K562 (cell line): ENCODE measurements around the gene MAML3. TPM values are rescaled to one million over a fixed set of nuclear protein-coding genes. Genes with fewer than 3 reads are reported as not detected.

ENCODE experiments used
- RNF2 ChIP-seq: sonication (generic); IDR thresholded peaks from 2 replicates; pipeline ENCODE4 v1.6.1; 2016
- ZNF717 ChIP-seq: fragments of 250-450 bp; sonication (Bioruptor Pico); IDR thresholded peaks from 2 replicates; pipeline ENCODE4 v1.5.0; 2021
- polyA plus RNA-seq, 8 experiments: library from polyadenylated mRNA; depleted of rRNA in 4 of 8; stranded (reverse) in 5 of 8; unstranded in 3 of 8; fragments of >200 nt; fragmentation: Nextera tagmentation in 2 of 8; fragmentation: Illumina TruSeq in 1 of 8; extraction: Ambion mirVana in 2 of 8; extraction: Trizol in 1 of 8; gene quantifications; 2 replicates each; pipeline versions ENCODE4 v1.2.1 to v1.2.3, GENCODE V29; 2011 to 2014; ENCODE audit warnings: inconsistent platforms in 1 of 8, missing spikeins in 1 of 8
- total RNA-seq, 7 experiments: library from RNA; depleted of rRNA in 6 of 7; stranded (reverse); fragments of >200 nt in 6 of 7; fragmentation: Illumina TruSeq in 2 of 7; extraction: Trizol in 2 of 7; gene quantifications; 2 replicates each; pipeline versions ENCODE4 v1.2.1 to v1.2.3, GENCODE V29; 2011 to 2021; ENCODE audit warnings: low replicate concordance in 1 of 7
- TF ChIP-seq, protein P1 (sequence below): fragments of 200-800 bp; sonication (Bioruptor generic); IDR thresholded peaks from 2 replicates; pipeline ENCODE4 v1.6.1; 2017; ENCODE audit warnings: missing genetic modification characterization, missing compliant biosample characterization
- TF ChIP-seq, protein P2 (sequence below): fragments of 250-450 bp; sonication (Bioruptor Pico); IDR thresholded peaks from 2 replicates; pipeline ENCODE4 v1.8.0; 2021; ENCODE audit warnings: moderate library complexity, mild to moderate bottlenecking, inconsistent platforms
- TF ChIP-seq, protein P3 (sequence below): IDR thresholded peaks from 3 replicates; pipeline ENCODE4 v1.6.1; 2011; ENCODE audit warnings: borderline replicate concordance, mild to moderate bottlenecking, moderate library complexity; ENCODE audit not compliant: insufficient read length; ENCODE audit errors: extremely low read depth

MAML3 gene
- total and polyA plus RNA-seq, 9 of the 15 experiments (the other 6 are each of a cell fraction or from before 2014, with no cell fraction given): 0.01 to 0.55 (median 0.25) TPM

DNA sequence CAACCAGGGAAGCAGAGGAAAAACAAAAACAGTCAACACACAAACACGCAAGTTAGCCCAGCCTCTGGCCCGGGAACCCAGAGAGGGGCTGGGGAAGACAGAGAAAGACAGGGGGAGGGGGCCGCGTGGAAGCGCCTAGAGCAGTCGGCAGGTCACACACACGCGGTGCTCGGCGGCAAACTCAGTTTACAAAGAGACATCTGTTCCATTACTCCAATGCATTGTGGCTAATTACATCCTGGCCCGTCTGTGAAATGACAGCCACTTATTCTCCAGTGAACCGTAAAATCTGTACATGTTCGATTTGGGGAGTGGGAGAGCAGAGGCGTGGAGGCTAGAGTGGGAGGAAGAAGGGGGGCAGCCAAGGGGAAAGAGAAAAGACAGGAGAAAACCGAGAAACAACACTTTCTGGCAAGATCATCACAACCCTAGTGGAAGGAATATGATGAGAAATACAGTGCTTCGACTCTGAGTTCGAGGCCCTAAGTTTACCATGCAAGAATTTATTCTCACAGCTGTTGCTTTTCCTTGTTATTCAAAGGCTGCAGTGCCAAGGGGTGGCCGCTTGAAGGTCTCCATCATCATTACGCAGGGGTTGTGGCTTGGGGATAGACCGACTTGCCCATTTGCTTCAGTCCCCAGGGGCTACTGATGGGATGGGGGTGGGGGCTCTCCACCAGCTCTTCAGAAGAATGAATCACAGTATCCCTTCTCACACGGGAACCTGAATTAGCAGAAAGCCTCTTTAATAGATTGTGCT is 320.7 kb downstream of the MAML3 start (continued):
- TF ChIP-seq, protein P1, sequence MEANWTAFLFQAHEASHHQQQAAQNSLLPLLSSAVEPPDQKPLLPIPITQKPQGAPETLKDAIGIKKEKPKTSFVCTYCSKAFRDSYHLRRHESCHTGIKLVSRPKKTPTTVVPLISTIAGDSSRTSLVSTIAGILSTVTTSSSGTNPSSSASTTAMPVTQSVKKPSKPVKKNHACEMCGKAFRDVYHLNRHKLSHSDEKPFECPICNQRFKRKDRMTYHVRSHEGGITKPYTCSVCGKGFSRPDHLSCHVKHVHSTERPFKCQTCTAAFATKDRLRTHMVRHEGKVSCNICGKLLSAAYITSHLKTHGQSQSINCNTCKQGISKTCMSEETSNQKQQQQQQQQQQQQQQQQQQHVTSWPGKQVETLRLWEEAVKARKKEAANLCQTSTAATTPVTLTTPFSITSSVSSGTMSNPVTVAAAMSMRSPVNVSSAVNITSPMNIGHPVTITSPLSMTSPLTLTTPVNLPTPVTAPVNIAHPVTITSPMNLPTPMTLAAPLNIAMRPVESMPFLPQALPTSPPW (CRISPR knock-in tag): no peak
- TF ChIP-seq RNF2 (no peak), ZNF717 (CRISPR knock-in tag) (no peak)
- TF ChIP-seq, protein P2, sequence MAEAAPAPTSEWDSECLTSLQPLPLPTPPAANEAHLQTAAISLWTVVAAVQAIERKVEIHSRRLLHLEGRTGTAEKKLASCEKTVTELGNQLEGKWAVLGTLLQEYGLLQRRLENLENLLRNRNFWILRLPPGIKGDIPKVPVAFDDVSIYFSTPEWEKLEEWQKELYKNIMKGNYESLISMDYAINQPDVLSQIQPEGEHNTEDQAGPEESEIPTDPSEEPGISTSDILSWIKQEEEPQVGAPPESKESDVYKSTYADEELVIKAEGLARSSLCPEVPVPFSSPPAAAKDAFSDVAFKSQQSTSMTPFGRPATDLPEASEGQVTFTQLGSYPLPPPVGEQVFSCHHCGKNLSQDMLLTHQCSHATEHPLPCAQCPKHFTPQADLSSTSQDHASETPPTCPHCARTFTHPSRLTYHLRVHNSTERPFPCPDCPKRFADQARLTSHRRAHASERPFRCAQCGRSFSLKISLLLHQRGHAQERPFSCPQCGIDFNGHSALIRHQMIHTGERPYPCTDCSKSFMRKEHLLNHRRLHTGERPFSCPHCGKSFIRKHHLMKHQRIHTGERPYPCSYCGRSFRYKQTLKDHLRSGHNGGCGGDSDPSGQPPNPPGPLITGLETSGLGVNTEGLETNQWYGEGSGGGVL (CRISPR knock-in tag): no peak
- TF ChIP-seq, protein P3, sequence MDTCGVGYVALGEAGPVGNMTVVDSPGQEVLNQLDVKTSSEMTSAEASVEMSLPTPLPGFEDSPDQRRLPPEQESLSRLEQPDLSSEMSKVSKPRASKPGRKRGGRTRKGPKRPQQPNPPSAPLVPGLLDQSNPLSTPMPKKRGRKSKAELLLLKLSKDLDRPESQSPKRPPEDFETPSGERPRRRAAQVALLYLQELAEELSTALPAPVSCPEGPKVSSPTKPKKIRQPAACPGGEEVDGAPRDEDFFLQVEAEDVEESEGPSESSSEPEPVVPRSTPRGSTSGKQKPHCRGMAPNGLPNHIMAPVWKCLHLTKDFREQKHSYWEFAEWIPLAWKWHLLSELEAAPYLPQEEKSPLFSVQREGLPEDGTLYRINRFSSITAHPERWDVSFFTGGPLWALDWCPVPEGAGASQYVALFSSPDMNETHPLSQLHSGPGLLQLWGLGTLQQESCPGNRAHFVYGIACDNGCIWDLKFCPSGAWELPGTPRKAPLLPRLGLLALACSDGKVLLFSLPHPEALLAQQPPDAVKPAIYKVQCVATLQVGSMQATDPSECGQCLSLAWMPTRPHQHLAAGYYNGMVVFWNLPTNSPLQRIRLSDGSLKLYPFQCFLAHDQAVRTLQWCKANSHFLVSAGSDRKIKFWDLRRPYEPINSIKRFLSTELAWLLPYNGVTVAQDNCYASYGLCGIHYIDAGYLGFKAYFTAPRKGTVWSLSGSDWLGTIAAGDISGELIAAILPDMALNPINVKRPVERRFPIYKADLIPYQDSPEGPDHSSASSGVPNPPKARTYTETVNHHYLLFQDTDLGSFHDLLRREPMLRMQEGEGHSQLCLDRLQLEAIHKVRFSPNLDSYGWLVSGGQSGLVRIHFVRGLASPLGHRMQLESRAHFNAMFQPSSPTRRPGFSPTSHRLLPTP: no peak
